Esophagus squamous epithelium (tissue), 4 donors: ENCODE results near the gene UGGT1.

Experiments
- CTCF ChIP-seq, 6 experiments: fragments of 450-650 bp in 4 of 6; fragments of 200-600 bp in 2 of 6; sonication (generic) in 2 of 6; IDR thresholded peaks; one replicate each; pipeline ENCODE4 v1.5.1; 2016 to 2019; ENCODE audit warnings: antibody characterized with exemption in 6 of 6, mild to moderate bottlenecking in 4 of 6, moderate library complexity in 4 of 6
- POLR2A ChIP-seq, 4 donors: fragments of 450-650 bp; IDR thresholded peaks; one replicate each; pipeline ENCODE4 v1.6.1; 2017; ENCODE audit warnings: antibody characterized with exemption in 4 of 4, mild to moderate bottlenecking in 4 of 4, moderate library complexity in 3 of 4

GRCh38 chr2:128172191-128172590 is 81.2 kb downstream of the UGGT1 start:
- TF ChIP-seq CTCF (IDR thresholded peaks at IDR 0.05) (peak in 3 of 6 experiments; percentile 15 to 40 (median 17)), POLR2A (IDR thresholded peaks at IDR 0.05) (no peak)
